ENCODE results near the gene UVSSA.

UVSSA gene

DNA sequence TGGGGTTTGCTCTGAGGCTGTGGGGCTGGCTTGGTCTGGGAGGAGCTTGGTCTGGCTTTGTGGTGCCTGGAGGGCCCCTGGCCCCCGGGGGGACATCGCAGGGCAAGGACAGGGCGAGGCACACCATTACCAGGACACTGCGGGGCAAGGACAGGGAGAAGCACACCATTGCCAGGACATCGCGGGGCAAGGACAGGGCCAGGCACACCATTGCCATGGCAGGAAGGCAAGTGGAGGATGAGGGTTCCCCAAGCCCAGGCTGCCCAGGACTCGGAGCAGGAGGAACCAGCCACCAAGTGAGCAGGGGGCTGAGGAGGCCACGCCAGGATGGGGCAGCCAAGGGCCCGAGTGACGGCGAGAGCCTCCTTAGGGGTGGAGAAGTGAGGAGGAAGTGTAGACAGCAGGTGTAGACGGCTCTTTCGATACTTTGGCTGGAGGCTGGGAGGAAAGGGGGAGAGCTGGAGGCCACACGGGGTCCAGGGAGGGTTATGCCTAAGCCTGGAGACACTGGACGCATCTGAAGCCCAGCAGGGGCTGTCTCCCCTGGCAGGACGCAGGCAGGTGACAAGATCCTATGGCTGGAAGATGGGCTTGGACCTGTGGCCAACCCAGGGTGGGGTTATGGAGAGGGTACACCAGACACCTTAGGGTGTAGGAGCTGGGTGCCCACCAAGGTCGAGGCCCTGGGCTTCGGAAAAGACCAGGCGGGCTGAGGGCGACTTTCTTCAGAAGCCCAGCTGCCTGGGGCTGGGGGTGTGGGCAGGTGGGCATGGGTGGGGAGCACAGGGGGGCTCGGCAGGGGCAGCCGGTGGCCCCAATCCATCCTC is 51.9 kb downstream of the UVSSA start:
- no peak for DNase-seq

DNA sequence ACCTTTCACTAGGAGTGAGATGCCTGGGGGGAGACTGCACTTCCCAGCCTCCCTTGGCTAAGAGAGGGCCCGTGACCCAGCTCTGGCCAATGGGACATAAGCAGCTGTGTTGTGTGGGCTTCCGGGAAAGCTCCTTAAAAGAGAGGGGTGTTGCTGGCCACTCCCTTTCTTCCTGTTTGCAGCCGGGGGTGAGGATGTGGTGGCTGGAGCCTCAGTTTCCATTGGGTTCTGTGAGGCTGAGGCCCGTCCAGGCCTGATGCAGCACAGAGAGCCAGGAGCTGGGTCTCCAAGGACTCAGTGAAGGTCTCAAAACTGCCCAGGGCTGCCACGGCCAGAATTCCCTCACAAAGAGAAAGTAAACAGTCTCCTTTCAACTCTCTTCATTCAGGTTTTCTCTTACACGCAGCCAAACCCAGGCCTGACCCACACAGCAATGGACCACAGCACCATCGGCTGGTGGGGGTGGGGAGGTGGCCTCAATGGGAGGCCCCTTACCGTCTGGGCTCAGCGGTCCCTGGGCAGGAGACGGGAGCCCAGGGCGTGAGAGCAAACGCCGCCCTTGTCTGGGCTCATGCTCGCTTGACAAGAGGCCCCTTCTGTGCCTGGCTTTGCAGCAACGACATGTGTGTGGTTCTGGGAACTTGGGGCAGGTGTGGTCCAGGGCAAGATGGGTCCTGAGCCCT is 52.6 kb downstream of the UVSSA start:
- no peak for DNase-seq

DNA sequence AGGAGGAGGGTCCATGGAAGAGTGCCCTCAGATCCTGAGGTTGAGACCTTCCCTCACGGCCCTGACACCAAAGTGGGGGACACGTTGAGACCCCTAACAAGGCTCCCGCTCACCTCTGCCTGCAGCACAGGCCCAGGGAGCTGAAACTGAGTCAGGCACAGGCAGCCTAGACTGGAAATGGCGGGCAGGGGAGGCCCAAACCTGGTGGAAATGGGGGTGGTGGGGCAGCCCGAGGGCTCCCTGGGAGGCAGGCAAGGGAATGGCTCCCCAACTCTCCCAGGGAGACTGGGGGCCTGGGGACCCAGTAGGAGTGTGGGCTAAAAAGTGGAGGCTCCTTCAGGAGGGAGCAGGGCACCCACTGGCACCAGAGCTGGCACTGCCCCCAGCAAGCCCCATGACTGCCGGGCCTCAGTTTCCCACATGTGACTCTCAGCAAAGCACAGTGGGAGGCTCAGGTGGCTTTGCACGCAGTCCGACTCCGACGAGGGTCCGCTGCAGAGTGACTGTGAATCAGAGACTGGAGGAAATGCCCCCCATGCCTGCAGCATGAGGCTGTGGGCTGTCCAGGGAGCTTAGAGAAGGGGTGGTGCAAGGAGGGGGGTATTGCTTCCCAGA is 53.3 kb downstream of the UVSSA start:
- no peak for DNase-seq

DNA sequence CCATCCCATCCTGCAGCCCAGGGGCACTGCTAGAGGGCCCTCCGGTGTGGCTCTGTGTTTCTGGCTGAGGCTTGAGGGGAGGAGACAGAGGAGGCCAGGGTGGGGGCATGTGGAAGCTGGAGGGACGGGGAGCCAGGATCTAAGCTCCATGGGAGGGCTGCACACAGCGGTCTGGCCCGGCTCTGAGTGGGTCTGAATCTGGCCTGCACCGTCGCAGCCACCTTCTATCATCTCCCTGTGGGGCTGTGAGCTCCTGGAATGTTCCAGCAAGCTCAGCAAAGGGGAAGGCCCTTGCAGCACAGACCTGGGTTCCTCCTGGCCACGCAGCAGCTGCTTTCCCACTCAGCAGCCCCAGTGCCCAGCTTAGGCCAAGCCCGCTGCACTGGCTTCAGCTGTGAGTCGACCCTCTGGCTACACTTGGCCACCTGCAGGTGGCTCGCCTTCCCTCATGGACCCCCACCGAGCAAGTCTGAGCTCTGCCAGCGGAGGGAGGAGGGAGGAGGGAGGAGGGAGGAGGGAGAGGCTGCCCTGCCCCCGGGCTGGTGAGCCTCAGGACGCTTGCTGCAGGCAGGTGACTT is 53.9 kb downstream of the UVSSA start:
- no peak for DNase-seq

DNA sequence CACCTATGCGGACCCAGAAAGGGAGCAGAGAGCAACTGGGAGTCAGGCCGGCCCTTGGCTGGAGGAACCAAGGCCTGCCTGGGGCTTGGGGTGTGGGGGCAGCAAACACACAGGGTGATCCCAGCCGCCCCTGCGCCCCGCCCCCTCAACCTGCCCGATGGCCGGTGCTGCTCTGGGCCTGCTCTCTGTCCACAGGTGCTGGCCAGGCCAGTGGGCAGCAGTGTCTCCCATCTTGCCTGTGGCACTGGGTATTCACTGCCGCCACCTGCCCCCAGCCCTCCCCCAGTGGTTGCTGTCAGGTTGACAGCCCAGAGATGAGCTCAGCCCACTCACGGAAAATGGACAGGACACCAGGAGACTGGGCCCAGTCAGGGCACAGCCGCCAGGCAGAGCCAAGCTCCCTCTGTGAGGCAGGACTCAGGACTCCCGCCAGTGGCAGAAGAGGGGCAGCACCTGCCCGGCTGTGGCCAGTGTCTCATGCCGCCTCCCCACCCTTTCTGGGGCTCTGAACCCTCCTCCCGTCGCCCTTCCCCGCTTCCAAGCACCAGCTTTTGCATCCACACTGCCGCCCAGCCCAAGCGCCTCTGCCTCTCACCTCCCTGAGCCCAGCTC is 54.5 kb downstream of the UVSSA start:
- DNase-seq, result no peak

DNA sequence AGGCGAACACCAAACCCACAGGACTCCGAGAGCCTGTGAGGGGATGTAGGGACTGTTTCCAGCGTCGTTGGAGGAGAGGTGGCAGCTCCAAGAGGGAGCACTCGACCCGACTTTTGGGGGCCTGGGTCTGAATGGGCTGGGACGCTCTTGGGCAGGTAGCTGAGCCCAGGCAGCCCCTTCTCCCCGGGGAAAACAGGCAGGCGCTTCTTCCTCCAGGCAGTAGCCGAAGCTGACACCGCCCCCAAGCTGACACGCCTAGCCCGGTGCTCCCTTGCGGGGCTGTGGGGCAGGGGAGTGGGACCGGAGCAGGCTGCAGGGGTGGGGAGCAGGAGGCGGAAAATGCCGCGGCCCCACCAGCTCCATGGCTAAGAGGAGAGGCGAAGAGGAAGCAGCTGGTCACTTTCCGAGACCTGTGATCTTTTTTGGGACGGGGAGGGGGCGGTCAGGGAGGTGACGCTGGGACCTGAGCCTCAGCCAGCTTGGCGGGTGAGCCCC is 55.1 kb downstream of the UVSSA start:
- no peak for DNase-seq

DNA sequence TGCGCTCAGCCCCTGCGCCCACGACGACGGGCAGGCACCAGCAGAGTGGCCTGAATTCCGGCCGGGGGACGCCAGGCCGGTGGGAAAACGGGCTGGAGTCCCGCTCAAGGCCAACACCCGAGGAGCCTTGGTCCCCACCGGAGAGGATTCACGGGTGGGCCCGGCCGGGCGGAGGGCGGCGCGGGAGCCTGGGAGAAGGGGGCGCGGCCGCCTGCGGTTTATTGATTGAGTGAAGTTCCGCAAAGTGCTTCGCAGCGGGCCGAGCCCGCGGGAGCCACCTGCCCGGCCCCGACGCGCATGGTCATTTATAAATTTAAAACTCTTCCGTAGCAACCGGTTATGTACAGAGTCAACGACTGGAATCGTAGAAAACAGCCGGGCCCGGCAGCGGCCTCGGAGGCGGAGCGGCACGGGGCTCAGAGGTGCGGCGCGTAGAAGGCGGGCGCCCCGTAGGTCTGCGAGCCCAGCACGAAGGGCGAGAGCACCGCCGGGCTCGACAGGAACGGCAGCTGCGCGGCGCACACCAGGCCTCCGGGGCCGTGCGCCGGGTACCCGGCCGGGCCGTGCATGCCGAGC is 55.6 kb downstream of the UVSSA start:
- no peak for DNase-seq

DNA sequence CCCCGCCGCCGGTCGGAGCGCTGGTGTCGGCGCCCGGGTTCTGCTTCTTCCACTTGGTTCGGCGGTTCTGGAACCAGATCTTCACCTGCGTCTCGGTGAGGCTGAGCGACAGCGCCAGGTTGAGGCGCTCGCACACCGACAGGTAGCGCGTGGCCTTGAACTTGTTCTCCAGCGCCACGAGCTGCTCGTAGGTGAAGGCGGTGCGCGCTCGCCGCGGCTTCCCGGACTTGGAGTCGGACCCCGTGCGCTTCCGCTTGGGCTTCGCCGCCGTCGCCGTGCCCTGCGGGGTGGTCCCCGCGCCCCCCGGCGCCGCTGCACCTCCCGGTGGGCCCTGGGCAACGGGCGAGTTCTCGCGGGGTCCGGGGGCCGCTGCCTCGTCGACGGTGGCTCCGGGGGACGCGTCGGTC is 56.2 kb downstream of the UVSSA start:
- no peak for DNase-seq

DNA sequence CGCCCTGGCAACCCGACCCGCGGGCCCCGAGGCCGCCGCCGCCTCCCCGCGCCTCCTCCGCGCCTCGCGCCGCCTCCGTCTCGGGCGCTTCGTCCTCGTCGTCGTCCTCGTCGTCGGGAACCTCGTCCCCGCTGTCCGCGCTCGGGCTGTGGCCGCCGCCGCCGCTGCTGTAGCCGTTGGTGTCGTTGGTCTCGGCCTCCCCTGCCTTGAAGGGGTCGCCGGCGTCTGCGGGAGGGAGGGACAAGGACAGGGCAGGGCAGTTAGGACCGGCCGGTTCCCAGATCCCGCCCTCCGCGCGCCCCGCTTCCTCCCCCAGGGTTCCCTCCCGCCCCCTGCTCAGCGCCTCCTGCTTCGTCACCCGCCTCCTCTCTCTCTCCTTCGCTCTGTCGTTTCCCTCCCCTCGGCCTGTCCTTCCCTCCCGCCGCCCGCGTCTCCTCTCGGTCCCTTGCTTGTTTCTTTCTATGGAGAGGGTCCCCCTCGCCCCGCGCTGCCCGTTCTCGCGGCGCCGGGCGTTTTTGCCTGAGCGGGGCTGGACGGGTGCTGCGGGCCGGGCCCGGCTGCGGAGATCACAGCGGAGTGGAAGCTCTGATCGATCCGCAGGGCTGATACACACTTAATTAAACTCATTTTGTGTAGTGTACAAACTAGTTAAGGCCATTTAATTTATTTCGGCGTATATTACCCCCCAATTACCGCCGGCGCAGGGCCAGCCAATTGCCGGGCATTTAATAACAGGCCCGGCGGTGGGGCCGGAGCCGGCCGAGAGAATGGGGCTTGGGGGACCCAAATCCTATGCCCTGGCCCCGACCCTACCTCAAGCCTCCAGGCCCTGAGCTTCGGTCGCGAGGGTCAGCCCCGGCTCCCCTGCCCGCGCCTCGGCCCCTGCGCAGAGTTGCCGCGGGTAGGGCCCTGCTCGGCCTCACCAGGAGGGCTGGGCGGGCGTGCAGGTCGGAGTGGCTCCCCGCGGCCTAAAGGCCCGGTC is 56.9 kb downstream of the UVSSA start:
- DNase-seq, result no peak

DNA sequence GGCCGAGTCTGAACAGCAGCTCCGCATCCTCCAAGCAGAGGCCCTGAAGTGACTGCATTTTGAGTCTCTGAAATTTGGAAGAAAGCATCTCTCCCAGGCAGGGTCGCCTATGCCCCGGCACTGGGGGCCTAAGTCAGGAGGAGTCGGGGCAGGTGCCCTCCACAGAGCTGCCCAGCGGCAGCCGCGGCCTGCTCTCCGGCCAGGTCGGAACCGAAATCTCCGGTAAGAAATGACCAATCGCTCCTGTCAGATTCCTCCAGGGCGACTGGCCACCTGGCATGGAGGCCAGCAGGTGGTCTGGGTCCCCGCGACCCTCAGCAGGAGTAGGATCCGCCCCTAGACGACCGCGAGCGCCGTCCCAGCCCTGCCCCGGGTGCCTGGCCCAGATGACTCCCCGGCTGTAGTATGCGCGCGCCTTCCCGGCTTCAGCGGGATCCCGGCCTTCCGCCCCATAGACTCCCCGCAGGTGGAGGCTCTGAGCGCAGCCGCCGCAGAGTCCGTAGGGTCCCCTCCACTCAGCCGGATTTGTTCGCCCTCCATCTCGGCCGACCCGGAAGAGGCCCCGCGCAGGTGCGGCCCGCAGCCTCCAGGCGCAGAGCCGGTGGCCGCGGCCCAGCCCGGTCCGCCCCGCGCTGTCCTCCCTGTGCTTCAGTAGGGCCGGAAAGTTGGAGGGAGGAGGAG is 57.7 kb downstream of the UVSSA start:
- DNase-seq, result no peak

DNA sequence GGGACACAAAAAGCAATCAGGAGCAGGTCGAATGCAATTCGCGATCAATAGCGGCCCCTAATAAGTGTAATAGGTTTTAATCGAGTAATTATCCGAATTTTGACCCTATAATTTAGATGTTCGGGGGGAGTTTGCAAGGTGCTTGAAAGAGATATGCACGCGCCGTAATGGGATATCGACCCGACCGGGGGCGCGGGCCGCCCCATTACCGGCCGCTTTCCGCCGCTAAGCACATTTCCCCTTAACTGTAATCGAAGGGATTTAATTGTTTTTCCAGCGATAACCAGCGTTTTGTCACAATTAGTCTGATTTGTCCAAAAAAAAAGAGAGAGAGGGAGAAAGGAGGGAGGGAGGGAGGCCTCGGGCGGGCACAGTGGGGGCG is 58.2 kb downstream of the UVSSA start:
- DNase-seq, result no peak

DNA sequence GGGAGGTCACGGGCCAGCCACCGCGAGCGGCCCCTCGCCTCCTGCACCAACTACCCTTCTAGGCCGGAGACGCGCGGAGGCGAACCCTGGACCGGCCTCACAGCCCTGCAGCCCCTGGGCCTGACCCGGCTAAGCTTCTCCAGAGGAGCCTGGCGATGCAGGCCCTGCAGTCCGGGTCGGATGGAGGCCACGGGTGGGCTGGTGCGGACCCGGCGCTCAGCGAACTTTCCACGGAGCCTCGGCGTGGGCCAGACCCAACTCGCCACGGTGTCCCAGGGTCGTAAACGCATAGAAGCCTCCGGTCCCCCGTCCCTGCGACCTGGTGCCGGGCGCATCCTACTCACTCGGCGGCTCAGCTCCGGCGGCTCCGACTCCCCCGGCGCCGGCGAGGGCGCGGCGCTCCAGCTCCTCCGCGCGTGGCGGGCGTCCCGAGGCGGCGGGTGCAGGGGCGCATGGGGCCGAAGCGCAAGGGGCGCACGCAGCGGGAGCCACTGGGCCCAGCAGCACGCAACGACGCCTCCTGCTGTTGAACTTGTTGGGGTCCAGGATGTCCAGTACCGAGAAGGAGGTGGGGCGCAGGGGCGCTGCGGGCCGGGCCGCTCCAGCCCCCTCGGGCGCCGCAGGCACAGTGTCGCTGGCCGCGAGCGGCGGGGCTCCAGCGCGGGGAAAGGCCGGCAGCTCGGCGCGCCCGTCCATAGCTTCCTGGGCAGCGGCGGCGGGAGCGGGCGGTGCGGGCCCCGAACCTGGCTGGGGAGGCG is 58.8 kb downstream of the UVSSA start:
- no peak for DNase-seq

DNA sequence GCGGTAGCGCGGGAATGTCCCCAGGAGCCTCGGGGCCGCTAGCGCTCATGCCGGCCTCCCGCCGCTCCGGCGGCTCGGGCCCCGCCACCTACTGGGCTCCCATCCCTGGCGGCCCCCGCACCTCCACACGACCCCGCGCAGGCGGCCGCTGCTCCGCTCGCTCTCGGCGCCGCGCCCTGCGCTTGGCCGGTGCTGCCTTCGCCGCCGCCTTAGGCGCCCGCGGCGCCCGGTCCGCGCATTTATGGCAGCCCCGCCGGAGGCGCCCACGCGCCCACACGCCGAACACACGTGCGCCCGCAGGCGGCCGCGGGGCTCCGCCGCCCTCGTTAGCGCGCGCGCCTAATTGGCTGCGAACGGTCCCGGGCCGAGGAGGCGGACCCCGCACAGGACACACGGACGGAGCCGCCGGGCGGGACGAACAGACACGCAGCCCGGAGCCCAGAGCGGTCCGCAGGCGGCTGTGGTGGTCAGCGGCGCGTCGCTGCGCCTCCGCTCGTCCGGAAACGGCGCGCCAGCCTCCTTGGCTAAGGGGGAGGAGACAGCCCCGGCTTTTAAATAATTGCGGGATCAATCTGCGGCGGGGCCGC is 59.5 kb downstream of the UVSSA start, which contains the start of gene NKX1-1:
Gene NKX1-1, minus strand, starts transcription at position 49 of the 587 bp plus-strand sequence. Its CDS starts 0 bp downstream, at position 49.
- no peak for DNase-seq

DNA sequence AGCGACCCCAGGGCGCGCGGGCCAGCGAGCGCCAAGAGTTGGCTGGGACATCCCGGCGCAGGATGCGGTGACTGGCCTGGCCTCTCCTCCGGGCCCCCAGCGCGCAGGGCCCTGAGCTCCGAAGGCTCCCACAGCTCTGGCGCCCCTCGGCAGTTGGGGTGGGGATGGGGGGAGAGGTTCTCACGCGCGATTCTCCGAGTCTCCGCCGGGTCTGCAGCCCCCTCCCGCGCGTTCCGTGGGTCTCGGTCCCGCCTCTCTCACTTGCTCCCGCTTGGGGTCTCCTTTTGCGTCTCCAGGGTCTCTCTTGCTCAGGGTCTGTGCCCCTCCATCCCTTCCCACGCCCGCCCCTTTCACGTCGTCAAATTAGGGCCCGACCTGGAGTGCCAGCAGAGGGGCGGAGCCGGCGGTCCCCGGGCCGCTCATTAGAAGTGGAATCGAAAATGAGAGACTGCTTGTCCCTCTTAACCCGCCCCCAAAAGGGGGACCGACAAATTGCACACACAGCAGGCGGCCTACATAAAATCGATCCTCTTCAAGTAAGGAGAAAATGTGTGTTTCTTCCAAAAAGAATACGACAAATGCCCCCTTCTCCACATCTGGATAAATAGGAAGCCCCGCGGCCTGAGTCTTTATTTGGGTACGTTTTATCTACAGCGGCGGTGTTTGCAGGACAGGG is 60.1 kb downstream of the UVSSA start:
- no peak for DNase-seq

DNA sequence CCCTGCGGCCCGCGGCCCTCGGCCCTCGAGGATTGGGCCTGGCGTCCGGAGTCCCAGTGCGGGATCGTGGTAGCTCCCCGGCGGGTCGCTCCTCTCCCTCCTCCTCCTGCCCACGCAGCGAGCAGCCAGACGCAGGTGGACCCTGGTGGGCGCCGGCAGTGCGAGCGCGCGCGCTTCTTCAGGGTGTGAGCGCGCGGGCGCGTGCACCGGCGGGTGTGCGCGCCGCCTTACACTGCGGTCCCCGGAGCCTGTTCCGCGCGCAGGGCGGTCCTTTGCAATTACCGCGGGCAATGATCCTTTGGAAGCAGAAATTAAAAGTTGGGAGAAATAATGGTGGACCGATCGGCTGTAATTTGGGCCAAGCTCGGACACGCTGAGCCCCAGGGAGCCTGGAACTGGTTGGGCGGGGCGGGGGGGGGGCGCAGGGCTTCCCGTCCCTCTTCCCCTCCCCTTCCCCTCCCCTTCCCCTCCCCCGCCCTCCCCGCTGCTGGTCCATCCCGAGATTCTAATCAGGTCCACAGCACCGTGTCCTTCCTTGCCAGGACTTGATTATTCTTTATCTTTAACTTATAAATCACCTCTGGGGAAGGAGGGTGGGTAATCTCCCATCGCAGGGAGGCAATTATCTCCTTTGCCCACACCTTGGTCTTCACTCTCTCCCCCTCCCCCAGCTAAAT is 60.8 kb downstream of the UVSSA start:
- DNase-seq, result no peak

DNA sequence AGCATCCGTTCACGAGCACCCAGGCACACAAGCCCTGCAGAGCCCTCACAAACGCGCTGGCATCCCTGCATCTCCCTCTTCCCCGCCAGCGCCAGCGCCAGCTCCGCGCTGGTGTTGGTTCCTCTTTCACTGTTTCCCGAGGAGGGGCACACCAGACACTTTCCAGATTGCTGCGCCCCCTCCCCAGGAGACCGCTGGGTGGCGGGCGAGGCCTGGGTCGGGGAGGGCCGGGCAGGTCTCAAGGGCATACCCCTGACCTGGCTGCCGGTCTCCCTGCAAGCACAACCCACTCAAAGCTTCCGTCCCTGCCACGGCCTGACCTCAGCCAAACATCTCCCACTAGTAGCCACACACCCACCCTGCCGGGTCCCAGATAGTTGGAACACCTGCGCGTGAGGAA is 61.4 kb downstream of the UVSSA start:
- no peak for DNase-seq

DNA sequence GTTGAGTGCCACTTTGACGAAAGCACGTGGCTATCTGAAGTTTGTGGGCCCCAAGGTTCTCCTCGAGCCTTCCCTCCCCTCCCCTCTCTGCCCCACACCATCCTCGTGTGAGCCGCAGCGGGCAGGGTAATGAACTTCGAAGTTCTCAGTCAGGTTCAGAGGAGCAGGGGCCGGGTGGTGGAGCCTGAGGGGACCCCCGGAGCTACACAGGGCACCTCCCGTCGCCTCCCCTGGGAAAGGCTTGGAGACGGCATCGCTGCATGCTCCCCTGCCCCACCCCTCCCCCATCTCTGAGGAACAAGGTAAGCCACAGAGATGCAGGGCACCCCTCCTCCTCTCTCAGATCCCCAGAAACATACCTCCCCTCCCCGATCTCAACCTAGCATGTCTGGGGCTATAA is 62.1 kb downstream of the UVSSA start:
- no peak for DNase-seq

All from activated CD4-positive, alpha-beta T cell treated with anti-CD3 and anti-CD28 coated beads, Interleukin-2, Interleukin-6, amounts not matched to agents 100 ng/mL and 50 ng/mL, durations not matched to agents 16 hours and 8 hours (primary cell).